K562 (cell line): ENCODE results near the gene RNF207. TPM values are rescaled to one million over a fixed set of nuclear protein-coding genes. Genes with fewer than 3 reads are reported as not detected.

Experiments
- ATAC-seq: fragments of 200-7000 bp; cut with Tn5 transposase; 3 replicates; pipeline ENCODE4 v1.9.1; 2020; ENCODE audit warnings: moderate library complexity
- BruUV-seq: library from RNA; stranded (reverse); fragments of 400-500 nt; replicated peaks from 2 replicates; lab custom pipeline; 2021; lab: Mats Ljungman, UMichigan
- CTCF ChIA-PET: fragments of 300-600 bp; formaldehyde crosslinking; extraction: SDS; loops from one replicate; lab custom pipeline; 2021; ENCODE audit warnings: low intra/inter-chr PET ratio; lab: Yijun Ruan, JAX
- POLR2A ChIA-PET: fragments of 300-600, 350-650 bp; sonication (Branson Sonifier 250); formaldehyde crosslinking; extraction: SDS; loops from one replicate; lab custom pipeline; 2021; ENCODE audit warnings: antibody characterized with exemption, inconsistent platforms; lab: Yijun Ruan, JAX
- DNase-seq, 4 experiments: peaks; one replicate each; pipeline versions ENCODE4 v3.0.0 to v3.0.0-alpha.2; 2011 to 2018; ENCODE audit warnings: low spot score in 3 of 4, mixed read lengths in 3 of 4; ENCODE audit errors: extremely low read depth in 1 of 4
- FAIRE-seq: peaks from 2 replicates; lab custom pipeline; 2011; peaks lifted over from hg19 to GRCh38; lab: Jason Lieb, UNC
- H2AFZ ChIP-seq: 2 replicates; pipeline ENCODE4 v1.6.0; 2011; ENCODE audit warnings: low read depth, low read length, control low read depth, inconsistent platforms
- H3K27ac ChIP-seq: fragments of 200-600 bp; 3 replicates; pipeline ENCODE4 v1.8.0; 2011; ENCODE audit warnings: low read depth, mild to moderate bottlenecking, control low read depth, inconsistent platforms, low read length, moderate library complexity, mixed read lengths; ENCODE audit errors: extremely low read depth
- H3K27me3 ChIP-seq, 2 experiments: fragments of 300-600 bp in 1 of 2; 2 replicates in 1 of 2; 3 replicates in 1 of 2; pipeline versions ENCODE4 v1.6.0 to v1.8.0; 2011; ENCODE audit warnings: inconsistent platforms in 2 of 2, low read length in 2 of 2, mild to moderate bottlenecking in 1 of 2, mixed read lengths in 1 of 2, moderate library complexity in 1 of 2; ENCODE audit not compliant: control insufficient read depth in 2 of 2, insufficient read depth in 2 of 2
- H3K36me3 ChIP-seq: fragments of 300-600 bp; 3 replicates; pipeline ENCODE4 v1.8.0; 2011; ENCODE audit warnings: mild to moderate bottlenecking, low read length, inconsistent platforms; ENCODE audit not compliant: control insufficient read depth, insufficient read depth
- H3K4me1 ChIP-seq, 2 experiments: fragments of 200-600 bp in 1 of 2; replicated peaks in 1 of 2; 2 replicates in 1 of 2; 3 replicates in 1 of 2; pipeline versions ENCODE4 v1.5.1 to v1.8.0; 2011; ENCODE audit warnings: inconsistent platforms in 2 of 2, low read length in 2 of 2, mild to moderate bottlenecking in 1 of 2, mixed read lengths in 1 of 2, moderate library complexity in 1 of 2; ENCODE audit not compliant: control insufficient read depth in 2 of 2, insufficient read depth in 2 of 2
- H3K4me2 ChIP-seq: 2 replicates; pipeline ENCODE4 v1.6.1; 2011; ENCODE audit warnings: low read length, control low read depth, inconsistent platforms, mixed read lengths; ENCODE audit not compliant: insufficient read depth
- H3K4me3 ChIP-seq: fragments of 200-600 bp; sonication (generic), shearing (Covaris generic); 2 replicates; pipeline ENCODE4 v1.5.1; 2016; ENCODE audit warnings: control low read depth, inconsistent platforms
- H3K79me2 ChIP-seq: fragments of 200-600 bp; 3 replicates; pipeline ENCODE4 v1.8.0; 2011; ENCODE audit warnings: low read length, inconsistent platforms; ENCODE audit not compliant: control insufficient read depth, insufficient read depth
- H3K9ac ChIP-seq, 2 experiments: 2 replicates each; pipeline versions ENCODE4 v1.6.0 to v1.6.1; 2011; ENCODE audit warnings: low read depth in 2 of 2, low read length in 2 of 2, control low read depth in 1 of 2, inconsistent platforms in 1 of 2, mild to moderate bottlenecking in 1 of 2, mixed read lengths in 1 of 2; ENCODE audit not compliant: insufficient read depth in 1 of 2
- H3K9me1 ChIP-seq: one replicate; pipeline ENCODE4 v1.6.0; 2011; ENCODE audit warnings: inconsistent platforms, mild to moderate bottlenecking, low read length, moderate library complexity; ENCODE audit not compliant: control insufficient read depth, insufficient read depth
- H3K9me3 ChIP-seq: replicated peaks from 2 replicates; pipeline ENCODE4 v1.5.1; 2011; ENCODE audit warnings: low read depth, low read length, inconsistent platforms; ENCODE audit not compliant: control insufficient read depth, insufficient read depth
- H4K20me1 ChIP-seq: replicated peaks from 2 replicates; pipeline ENCODE4 v1.6.1; 2011; ENCODE audit warnings: low read length, inconsistent platforms, mixed read lengths; ENCODE audit not compliant: control insufficient read depth, insufficient read depth
- AFF1 ChIP-seq, 2 experiments: fragments of 450-650 bp; IDR thresholded peaks; 2 replicates each; pipeline ENCODE4 v1.6.1; 2018; ENCODE audit warnings: mild to moderate bottlenecking in 2 of 2, low read depth in 1 of 2; ENCODE audit not compliant: partially characterized antibody in 2 of 2
- ATF1 ChIP-seq, 2 experiments: fragments of 450-650 bp in 1 of 2; IDR thresholded peaks; 2 replicates each; pipeline ENCODE4 v1.6.1; 2016; ENCODE audit warnings: missing compliant biosample characterization in 1 of 2, missing genetic modification characterization in 1 of 2
- ATF6 ChIP-seq: sonication (generic); formaldehyde crosslinking; IDR thresholded peaks from 2 replicates; pipeline ENCODE4 v1.4.0; 2020; ENCODE audit warnings: mild to moderate bottlenecking, missing genetic modification reagents
- CGGBP1 ChIP-seq: fragments of 250-450 bp; sonication (Bioruptor Pico); IDR thresholded peaks from 2 replicates; pipeline ENCODE4 v1.9.0; 2021; ENCODE audit warnings: mild to moderate bottlenecking
- EGR1 ChIP-seq: fragments of 450-650 bp; conservative IDR thresholded peaks from 2 replicates; pipeline ENCODE4 v1.6.1; 2017; ENCODE audit warnings: mild to moderate bottlenecking
- HMGXB4 ChIP-seq: sonication (generic); formaldehyde crosslinking; IDR thresholded peaks from 2 replicates; pipeline ENCODE4 v1.8.1; 2023; ENCODE audit warnings: mild to moderate bottlenecking, missing genetic modification reagents
- NR2C2 ChIP-seq, 2 experiments: fragments of 200-800 bp in 1 of 2; sonication (Bioruptor generic) in 1 of 2; sonication (generic) in 1 of 2; formaldehyde crosslinking in 1 of 2; IDR thresholded peaks; 2 replicates each; pipeline versions ENCODE4 v1.6.1 to v1.8.0; 2016 to 2022; ENCODE audit warnings: mild to moderate bottlenecking in 1 of 2, missing compliant biosample characterization in 1 of 2, missing genetic modification characterization in 1 of 2, missing genetic modification reagents in 1 of 2
- SAFB ChIP-seq: fragments of 200-400 bp; formaldehyde crosslinking; IDR thresholded peaks from 2 replicates; pipeline ENCODE4 v1.6.1; 2017; ENCODE audit warnings: low read depth, low read length, borderline replicate concordance
- ZC3H8 ChIP-seq: fragments of 450-650 bp; IDR thresholded peaks from 2 replicates; pipeline ENCODE4 v1.6.1; 2017
- ZFP36 ChIP-seq: fragments of 150-350 bp; IDR thresholded peaks from 2 replicates; pipeline ENCODE4 v1.6.1; 2018; ENCODE audit warnings: low read length, low read depth; ENCODE audit not compliant: partially characterized antibody
- ZNF347 ChIP-seq: fragments of 450-650 bp; formaldehyde crosslinking; IDR thresholded peaks from 2 replicates; pipeline ENCODE4 v1.4.0; 2020; ENCODE audit warnings: low read depth, mild to moderate bottlenecking, moderate library complexity
- WGBS: fragments of 100-300 bp; shearing (Covaris generic); methylation state at CpG from one replicate; pipeline ENCODE4 v1.1.6; 2016; ENCODE audit warnings: low coverage, mixed read lengths; ENCODE audit not compliant: insufficient coverage; ENCODE audit errors: missing lambda C conversion rate; 5-methylcytosine and 5-hydroxymethylcytosine counted together
- in situ Hi-C: fragments of 300-500 bp; cut with MboI; formaldehyde crosslinking; loops from 4 replicates; pipeline ENCODE4 v1.15.0; 2018; ENCODE audit warnings: inconsistent platforms, mixed read lengths
- intact Hi-C: fragments of 100-400 bp; cut with micrococcal nuclease; formaldehyde crosslinking; loops from 2 replicates; pipeline ENCODE4 v1.14.2; 2022
- polyA plus RNA-seq, 8 experiments: library from polyadenylated mRNA; depleted of rRNA in 4 of 8; stranded (reverse) in 5 of 8; unstranded in 3 of 8; fragments of >200 nt; fragmentation: Nextera tagmentation in 2 of 8; fragmentation: Illumina TruSeq in 1 of 8; extraction: Ambion mirVana in 2 of 8; extraction: Trizol in 1 of 8; gene quantifications; 2 replicates each; pipeline versions ENCODE4 v1.2.1 to v1.2.3, GENCODE V29; 2011 to 2014; ENCODE audit warnings: inconsistent platforms in 1 of 8, missing spikeins in 1 of 8
- total RNA-seq, 7 experiments: library from RNA; depleted of rRNA in 6 of 7; stranded (reverse); fragments of >200 nt in 6 of 7; fragmentation: Illumina TruSeq in 2 of 7; extraction: Trizol in 2 of 7; gene quantifications; 2 replicates each; pipeline versions ENCODE4 v1.2.1 to v1.2.3, GENCODE V29; 2011 to 2021; ENCODE audit warnings: low replicate concordance in 1 of 7

Gene RNF207
- total and polyA plus RNA-seq, 9 of the 15 experiments (the other 6 are each of a cell fraction or from before 2014, with no cell fraction given), result 2.7 to 30.6 (median 12.9) TPM

GRCh38 chr1:6235296-6235677, 29.4 kb downstream of the RNF207 start:
- peak overlapping the region; percentile 85 for H3K27ac ChIP-seq
- H3K9me3 ChIP-seq, result no peaks in the 10 kb centered on the region
- peaks cover 10 to 28% of the 10 kb centered on the region in 2 experiments; a peak in 4 of 5 replicates for H3K4me1 ChIP-seq
- no peaks in the 10 kb centered on the region for H3K9me1 ChIP-seq
- in situ Hi-C loops, result no loop called here
- 2% methylated on average over 30 of the region's 30 CpGs for WGBS
- FAIRE-seq, result no peak
- H4K20me1 ChIP-seq, result no peaks in the 10 kb centered on the region
- peak; percentile 19 for ATAC-seq
- H2AFZ ChIP-seq, result peak overlapping the region; percentile 77
- H3K27me3 ChIP-seq, result peaks cover 1 to 7% of the 10 kb centered on the region in 2 experiments; a peak in 3 of 5 replicates
- intact Hi-C loops, result loop anchor here (2.0 kb wide), 1 partner anchor 36 kb away; the partner anchor contains the start of gene RPL22
- H3K36me3 ChIP-seq, result peaks cover 40% of the 10 kb centered on the region
- peaks cover 31% of the 10 kb centered on the region for H3K79me2 ChIP-seq
- peak overlapping the region; percentile 91 for H3K4me2 ChIP-seq
- BruUV-seq, result no TSS peak
- peak overlapping the region; percentile 95 for H3K4me3 ChIP-seq
- DNase-seq, result peak in 2 of 4 experiments; percentile 46 to 51
- ChIA-PET CTCF (no interaction called here), POLR2A (interaction anchor here (0.6 to 2.0 kb wide), 12 partner anchors 10 to 262 kb away, joined by 3 to 14 read pairs (median 4); partner anchors contain the start of gene RNF207)
- H3K9ac ChIP-seq, result peak overlapping the region; percentile 74 to 100
- TF ChIP-seq CGGBP1 (no peak), NR2C2 (CRISPR knock-in tag; IDR thresholded peaks at IDR 0.05) (no peak; the same call in 1 of the 2 replicates), NR2C2 (tag; IDR thresholded peaks at IDR 0.05) (peak; percentile 72), SAFB (peak; percentile 55; the same call in 1 of the 2 replicates), ZC3H8 (no peak), ATF1 (CRISPR knock-in tag; IDR thresholded peaks at IDR 0.05) (no peak), ATF1 (tag; IDR thresholded peaks at IDR 0.05) (0 out of 2 replicates have a peak, but pooled peaks have one; percentile 39), AFF1 (IDR thresholded peaks at IDR 0.05; ENCODE audit: low read depth in 1 of 2, partially characterized antibody in 2 of 2) (peak in 1 of 2 experiments; percentile 2), ATF6 (CRISPR knock-in tag) (0 out of 2 replicates have a peak, but pooled peaks have one; percentile 43), EGR1 (peak; percentile 49), ZNF347 (CRISPR knock-in tag) (no peak), ZFP36 (no peak), HMGXB4 (CRISPR knock-in tag) (peak; percentile 39; the same call in 1 of the 2 replicates)
